Activated naive CD8-positive, alpha-beta T cell treated with anti-CD3 and anti-CD28 coated beads for 36 hours (primary cell): Measurements from ENCODE around the gene RPL7A. TPM values are rescaled to one million over a fixed set of nuclear protein-coding genes. Genes with fewer than 3 reads are reported as not detected.
A peak's percentile ranks its signal among the peaks of the same experiment; 100 is the strongest.

Experiments used
- DNase-seq: peaks from one replicate; pipeline ENCODE4 v3.0.0; 2021
- H3K27ac Mint-ChIP-seq: one replicate; pipeline ENCODE4 v1.8.0; 2022; ENCODE audit warnings: mild to moderate bottlenecking, moderate library complexity, mixed read lengths
- H3K27me3 Mint-ChIP-seq: one replicate; pipeline ENCODE4 v1.8.0; 2022; ENCODE audit warnings: mild to moderate bottlenecking, mixed read lengths
- H3K36me3 Mint-ChIP-seq: one replicate; pipeline ENCODE4 v1.8.0; 2021; ENCODE audit warnings: mild to moderate bottlenecking, mixed read lengths
- H3K4me1 Mint-ChIP-seq: one replicate; pipeline ENCODE4 v1.8.0; 2021; ENCODE audit warnings: mixed read lengths
- H3K4me3 Mint-ChIP-seq: one replicate; pipeline ENCODE4 v1.8.0; 2022; ENCODE audit warnings: mild to moderate bottlenecking, moderate library complexity, mixed read lengths
- H3K9me3 Mint-ChIP-seq: one replicate; pipeline ENCODE4 v1.8.0; 2022; ENCODE audit warnings: mixed read lengths
- total RNA-seq, 2 experiments: library from RNA; stranded (reverse); gene quantifications; one replicate each; pipeline ENCODE4 v1.2.3, GENCODE V29; 2021

Gene RPL7A
- total RNA-seq, 2 experiments from 2014 or later: 3,142 to 3,195 TPM

DNA sequence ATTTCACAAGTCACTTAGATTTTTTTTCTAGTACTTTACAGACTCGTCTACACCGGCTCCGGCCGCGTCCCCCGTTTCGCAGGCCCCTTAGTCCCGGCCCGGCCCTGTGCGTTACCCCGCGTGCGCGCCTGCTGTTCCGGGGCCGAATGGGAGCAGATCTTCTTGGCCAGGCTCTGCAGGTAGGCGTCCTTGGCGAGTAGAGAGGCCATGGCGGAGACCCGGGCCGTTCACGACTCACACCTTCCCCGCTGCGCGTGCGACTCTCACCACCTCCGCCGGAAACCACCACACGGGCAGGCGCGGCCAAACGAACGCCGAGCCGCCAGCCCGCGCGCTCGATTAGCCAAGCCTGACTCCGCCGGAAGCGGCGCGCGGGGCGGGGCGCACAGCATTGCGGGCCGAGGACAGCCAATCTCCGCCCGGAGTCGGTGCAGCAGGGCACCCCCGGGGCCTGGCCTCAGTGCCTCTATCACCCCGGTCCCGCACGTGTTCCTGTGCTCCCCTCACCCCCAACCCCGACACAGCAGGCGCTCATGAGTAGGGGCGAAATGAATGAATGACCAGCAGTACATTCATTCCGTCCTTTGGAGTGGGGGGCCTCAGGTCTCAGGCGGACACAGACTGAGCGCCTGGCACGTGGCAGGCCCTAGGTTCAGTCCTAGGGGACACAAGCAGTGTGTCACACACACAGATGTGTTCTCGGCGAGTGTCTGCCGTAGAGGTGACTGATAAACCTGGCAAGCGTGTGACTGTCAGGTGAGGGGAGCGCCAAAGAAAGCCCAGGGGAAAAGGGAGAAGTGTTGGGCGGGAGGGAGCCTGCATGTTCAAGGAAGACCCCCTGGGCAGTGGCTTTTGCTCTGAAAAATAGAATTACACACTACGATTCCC is 11.8 kb upstream of the RPL7A start, which contains the start of gene SURF6:
SURF6 (minus strand) TSS at position 265 of the 888 bp plus-strand sequence; CDS start at position 209, 56 bp downstream.
- DNase-seq: peak; percentile 98
- Mint-ChIP-seq H3K9me3 (no peaks in the 10 kb centered on the region), H3K4me1 (peaks cover 37% of the 10 kb centered on the region), H3K36me3 (peaks cover 65% of the 10 kb centered on the region), H3K27ac (peak within 1 kb of the TSS; percentile 94), H3K4me3 (peak within 1 kb of the TSS; percentile 98), H3K27me3 (no peaks in the 10 kb centered on the region)

DNA sequence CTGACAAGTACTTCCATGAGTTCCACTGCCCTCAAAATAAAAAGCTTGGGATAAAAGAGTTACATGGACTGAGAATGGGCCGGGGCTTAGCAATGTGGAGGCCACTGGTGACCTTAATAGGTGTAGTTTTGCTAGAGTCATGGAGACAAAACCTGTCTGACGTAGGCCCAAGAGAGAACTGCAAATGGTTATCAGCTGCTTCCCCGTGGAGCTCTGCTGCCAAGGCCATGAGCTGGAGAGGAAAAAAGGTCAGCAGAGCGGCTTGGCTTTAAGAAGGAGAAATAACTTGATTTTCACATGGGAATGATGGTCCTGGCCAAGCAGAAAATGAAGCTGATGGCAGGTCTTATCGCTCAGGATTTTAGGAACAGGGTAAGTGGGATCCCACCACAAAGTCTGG is 8.4 kb upstream of the RPL7A start:
- H3K4me1 Mint-ChIP-seq: peaks cover 28% of the 10 kb centered on the region
- DNase-seq: no peak
- H3K36me3 Mint-ChIP-seq: peaks cover 57% of the 10 kb centered on the region
- no peak overlapping the region for H3K4me3 Mint-ChIP-seq
- no peaks in the 10 kb centered on the region for H3K9me3 Mint-ChIP-seq
- H3K27me3 Mint-ChIP-seq: no peaks in the 10 kb centered on the region
- H3K27ac Mint-ChIP-seq: peak overlapping the region; percentile 82

DNA sequence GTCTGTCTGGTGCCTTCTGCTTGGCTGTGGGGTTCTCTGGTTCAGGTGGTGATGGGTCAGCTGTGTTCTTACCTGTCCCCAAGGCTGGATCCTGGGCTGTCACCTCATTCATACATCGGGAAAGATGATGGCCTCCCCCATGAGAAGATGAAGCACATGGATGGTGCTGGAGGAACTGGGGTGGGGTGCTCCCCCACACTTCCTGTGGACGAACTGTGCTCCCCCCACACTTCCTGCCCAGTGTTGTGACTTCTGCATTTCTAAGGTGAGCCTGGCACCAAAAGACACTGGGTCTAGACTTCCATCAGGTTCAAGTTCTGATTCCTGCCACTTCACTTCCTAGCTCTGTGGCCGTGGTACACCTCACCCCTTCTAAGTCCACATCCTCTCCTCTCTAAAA is 7.8 kb upstream of the RPL7A start:
- Mint-ChIP-seq H3K4me1 (peaks cover 28% of the 10 kb centered on the region), H3K27ac (peak overlapping the region; percentile 82), H3K9me3 (no peaks in the 10 kb centered on the region), H3K27me3 (no peaks in the 10 kb centered on the region), H3K36me3 (peaks cover 57% of the 10 kb centered on the region), H3K4me3 (no peak overlapping the region)
- DNase-seq: no peak

DNA sequence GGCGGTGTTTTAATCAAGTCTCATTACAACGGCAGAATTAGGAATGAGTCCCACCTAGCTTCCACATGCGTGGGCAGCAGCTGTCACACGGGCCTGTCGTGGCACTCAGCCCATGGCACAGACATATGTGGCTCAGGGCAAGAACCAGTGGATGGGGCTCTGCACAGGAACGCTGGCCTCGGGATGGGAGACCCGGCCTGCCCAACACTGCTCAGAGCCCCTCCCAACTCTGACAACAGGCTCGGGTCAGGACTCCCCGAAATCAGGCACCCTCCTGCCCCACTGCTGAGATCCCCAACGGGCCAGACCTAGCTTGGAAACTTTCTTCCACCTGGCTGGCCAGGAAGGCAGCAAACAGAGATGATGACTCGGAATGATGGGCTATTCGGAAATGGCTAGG is 7.1 kb upstream of the RPL7A start:
- Mint-ChIP-seq H3K27ac (peak overlapping the region; percentile 82), H3K36me3 (peaks cover 52% of the 10 kb centered on the region), H3K4me3 (no peak overlapping the region), H3K27me3 (no peaks in the 10 kb centered on the region), H3K4me1 (peaks cover 31% of the 10 kb centered on the region), H3K9me3 (no peaks in the 10 kb centered on the region)
- no peak for DNase-seq

DNA sequence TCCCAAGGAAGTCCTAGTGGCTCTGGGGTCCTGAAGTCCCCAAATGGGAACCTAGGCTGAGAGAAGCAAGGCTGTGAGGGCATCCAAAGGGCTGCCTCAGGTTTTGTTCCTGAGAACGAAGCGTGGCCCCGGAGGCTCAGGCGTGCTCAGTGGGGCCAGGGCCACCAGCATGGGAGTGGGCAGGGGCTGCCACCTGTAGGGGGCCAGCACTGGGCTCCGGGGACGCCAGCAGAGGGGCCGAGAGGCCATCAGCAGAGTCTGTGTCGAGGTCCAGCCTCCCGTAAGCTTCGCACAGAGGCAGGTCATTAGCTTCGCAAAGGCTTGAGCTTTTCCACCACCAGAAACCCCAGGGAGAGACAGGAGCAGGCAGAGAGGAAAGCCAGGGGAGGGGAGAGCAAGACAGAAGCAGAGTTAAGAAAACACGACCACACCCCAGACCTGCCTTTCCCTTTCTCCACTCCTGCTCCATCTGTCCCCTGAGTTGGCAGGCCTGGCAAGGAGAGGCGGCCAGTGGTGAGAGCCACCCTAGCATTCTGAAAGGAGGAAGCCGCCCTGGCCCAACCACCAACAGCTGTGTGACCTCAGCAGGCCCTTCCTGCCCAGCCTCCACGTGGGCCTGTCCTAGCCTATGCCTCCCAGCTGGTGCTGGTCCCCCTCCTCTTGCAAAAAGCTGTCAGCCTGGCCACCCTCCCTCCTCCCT is 6.5 kb upstream of the RPL7A start:
- H3K4me1 Mint-ChIP-seq: peaks cover 33% of the 10 kb centered on the region

DNA sequence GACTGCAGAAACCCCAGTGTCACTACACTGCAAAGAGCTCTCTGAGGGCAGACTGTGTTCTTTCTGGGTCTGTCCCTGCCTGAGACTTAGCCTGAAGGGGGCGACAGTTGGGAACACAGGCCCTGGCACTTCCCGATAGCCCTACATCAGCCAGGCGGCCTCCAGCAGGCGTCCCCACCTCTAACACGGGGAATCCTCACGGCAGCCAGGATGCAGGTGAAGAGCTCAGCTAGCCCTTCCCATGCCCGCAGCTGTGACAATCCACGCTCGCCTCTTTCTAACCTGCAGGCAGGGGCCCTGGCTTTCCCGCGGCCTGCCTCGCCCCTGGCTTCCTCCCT is 6.0 kb upstream of the RPL7A start:
- no peak for DNase-seq
- peaks cover 38% of the 10 kb centered on the region for H3K4me1 Mint-ChIP-seq
- H3K36me3 Mint-ChIP-seq: peaks cover 51% of the 10 kb centered on the region
- no peaks in the 10 kb centered on the region for H3K27me3 Mint-ChIP-seq
- no peak overlapping the region for H3K4me3 Mint-ChIP-seq
- no peak overlapping the region for H3K27ac Mint-ChIP-seq
- no peaks in the 10 kb centered on the region for H3K9me3 Mint-ChIP-seq

More for the DNA sequence above, 6.5 kb upstream of the RPL7A start:
- Mint-ChIP-seq H3K9me3 (no peaks in the 10 kb centered on the region), H3K4me3 (no peak overlapping the region), H3K27ac (no peak overlapping the region), H3K27me3 (no peaks in the 10 kb centered on the region), H3K36me3 (peaks cover 51% of the 10 kb centered on the region)
- no peak for DNase-seq

DNA sequence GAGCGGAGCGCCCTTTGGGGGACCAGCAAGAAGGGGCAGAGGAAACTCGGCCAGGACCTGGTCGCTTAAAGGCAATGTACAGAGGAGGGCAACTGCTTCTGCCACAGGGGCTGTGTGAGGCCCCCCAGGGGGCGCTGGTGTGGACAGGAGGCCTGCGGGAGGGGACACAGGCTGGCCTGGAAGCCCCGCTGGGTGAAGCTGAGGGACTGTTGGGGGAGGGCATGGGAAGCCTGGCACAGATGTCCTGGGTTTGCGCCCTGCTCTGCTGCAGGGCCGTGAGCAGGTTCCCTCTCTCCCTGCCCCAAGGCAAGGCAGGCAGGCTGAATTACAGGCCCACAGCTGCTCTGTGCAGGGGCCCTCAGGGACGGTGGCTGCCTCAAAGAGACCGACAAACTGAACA is 5.4 kb upstream of the RPL7A start:
- no peak overlapping the region for H3K27ac Mint-ChIP-seq
- H3K36me3 Mint-ChIP-seq: peaks cover 53% of the 10 kb centered on the region
- no peaks in the 10 kb centered on the region for H3K27me3 Mint-ChIP-seq
- DNase-seq: no peak
- H3K4me3 Mint-ChIP-seq: no peak overlapping the region
- peaks cover 38% of the 10 kb centered on the region for H3K4me1 Mint-ChIP-seq
- H3K9me3 Mint-ChIP-seq: no peaks in the 10 kb centered on the region

DNA sequence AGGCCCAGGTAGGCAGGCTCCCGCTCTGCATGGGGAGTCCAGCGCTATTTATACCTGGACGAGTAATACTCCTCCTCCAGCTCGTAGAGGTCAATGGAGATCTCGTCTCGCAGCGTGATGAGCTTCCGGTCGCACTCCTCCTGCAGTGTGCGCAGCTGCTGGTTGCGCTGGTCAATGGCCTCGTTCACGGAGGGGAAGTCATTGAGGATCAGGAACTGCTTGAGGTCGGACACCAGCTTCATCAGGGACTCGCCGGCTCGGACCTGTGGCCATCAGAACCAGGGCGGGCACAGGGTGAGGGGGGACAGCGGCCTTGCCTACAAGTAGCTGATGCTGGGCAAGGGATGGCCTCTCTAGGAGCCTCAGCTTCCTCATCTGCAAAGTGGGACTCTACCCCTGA is 3.9 kb upstream of the RPL7A start:
- no peak for DNase-seq
- Mint-ChIP-seq H3K27ac (no peak overlapping the region), H3K27me3 (peaks cover 4% of the 10 kb centered on the region), H3K4me1 (peaks cover 37% of the 10 kb centered on the region), H3K4me3 (no peak overlapping the region), H3K9me3 (no peaks in the 10 kb centered on the region), H3K36me3 (peaks cover 59% of the 10 kb centered on the region)

DNA sequence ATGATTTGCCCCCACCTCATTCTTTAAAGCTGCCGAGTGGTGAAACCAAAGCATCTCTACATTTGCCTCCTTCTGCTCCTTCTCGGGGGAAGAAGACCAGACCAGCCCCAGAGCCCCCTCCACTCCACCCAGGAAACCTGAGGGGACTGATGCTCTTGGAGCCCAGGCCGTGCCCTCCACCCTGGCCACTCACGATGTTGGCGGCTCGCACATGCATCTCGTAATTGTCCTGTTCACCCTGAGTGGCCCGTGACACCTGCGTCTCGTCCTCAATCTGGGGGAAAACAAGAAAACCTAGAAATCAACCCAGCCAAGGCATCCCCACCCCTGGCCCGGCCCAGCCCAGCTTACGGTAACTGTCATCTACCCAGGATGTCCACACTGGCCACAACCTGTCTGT is 3.0 kb upstream of the RPL7A start:
- H3K4me1 Mint-ChIP-seq: peaks cover 40% of the 10 kb centered on the region
- H3K27ac Mint-ChIP-seq: no peak overlapping the region

DNA sequence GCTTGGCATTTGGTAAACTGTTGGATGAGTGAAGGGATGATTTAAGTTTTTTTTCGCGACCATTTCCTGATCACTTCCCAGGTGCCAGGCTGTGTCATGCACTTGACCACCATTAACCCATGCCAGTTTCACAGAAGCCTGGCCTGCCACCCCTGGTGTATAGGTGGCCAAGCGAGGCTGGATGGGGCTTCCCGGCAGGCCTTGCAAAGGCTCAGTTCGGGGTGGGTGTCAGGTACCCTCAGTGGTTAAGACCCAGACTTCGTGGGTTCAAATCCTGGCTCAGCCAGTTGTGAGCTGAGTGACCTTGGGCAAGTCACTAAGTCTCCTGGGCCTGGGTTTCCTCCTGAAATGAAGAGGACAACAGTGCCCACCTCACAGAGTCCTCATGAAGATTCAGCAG is 2.4 kb upstream of the RPL7A start:
- Mint-ChIP-seq H3K27ac (no peak overlapping the region), H3K9me3 (no peaks in the 10 kb centered on the region), H3K27me3 (peaks cover 4% of the 10 kb centered on the region), H3K36me3 (peaks cover 59% of the 10 kb centered on the region), H3K4me1 (peaks cover 39% of the 10 kb centered on the region), H3K4me3 (no peak overlapping the region)
- DNase-seq: no peak

More for the DNA sequence above, 3.0 kb upstream of the RPL7A start:
- H3K36me3 Mint-ChIP-seq: peaks cover 59% of the 10 kb centered on the region
- no peaks in the 10 kb centered on the region for H3K9me3 Mint-ChIP-seq
- no peak for DNase-seq
- peaks cover 4% of the 10 kb centered on the region for H3K27me3 Mint-ChIP-seq
- no peak overlapping the region for H3K4me3 Mint-ChIP-seq

DNA sequence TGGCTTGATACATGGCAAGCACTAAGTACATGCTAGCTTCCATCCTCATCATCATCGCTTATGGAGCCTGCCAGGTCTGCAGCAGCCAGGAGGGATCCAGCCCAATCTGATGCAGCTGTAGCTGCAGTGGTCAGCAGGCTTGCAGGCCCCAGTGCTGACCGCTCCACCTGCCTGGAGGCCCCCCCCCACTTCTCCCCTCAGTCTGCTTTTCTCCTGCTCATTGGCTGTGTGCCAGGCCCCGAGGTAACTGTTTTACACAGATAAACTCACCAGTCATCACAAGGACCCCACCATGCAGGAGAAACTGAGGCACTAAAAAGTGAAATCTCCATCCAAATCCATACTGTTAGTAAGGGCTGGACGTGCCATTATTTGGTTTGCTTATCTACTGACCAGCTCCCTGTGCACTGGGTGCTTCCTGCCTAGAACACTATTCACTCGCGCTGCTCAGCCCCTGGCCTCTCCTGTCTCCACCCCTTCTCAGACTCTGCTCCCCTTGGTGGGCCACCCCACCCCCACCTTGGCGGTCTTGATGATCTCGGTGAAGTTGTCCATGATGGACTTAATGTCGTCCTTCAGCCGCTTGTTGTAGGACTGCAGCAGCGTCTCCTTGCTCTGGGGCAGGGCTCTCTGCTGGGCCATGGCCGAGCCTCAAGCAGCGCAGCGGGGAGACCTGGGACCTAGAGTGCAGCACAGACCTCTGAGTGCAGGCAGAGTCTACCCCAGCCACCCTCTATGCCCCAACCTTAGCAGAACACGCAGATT is 1.8 kb upstream of the RPL7A start:
- Mint-ChIP-seq H3K4me3 (peak overlapping the region; percentile 100), H3K27ac (peak overlapping the region; percentile 95), H3K27me3 (peaks cover 4% of the 10 kb centered on the region), H3K4me1 (peaks cover 35% of the 10 kb centered on the region), H3K36me3 (peaks cover 57% of the 10 kb centered on the region), H3K9me3 (no peaks in the 10 kb centered on the region)
- DNase-seq: no peak

DNA sequence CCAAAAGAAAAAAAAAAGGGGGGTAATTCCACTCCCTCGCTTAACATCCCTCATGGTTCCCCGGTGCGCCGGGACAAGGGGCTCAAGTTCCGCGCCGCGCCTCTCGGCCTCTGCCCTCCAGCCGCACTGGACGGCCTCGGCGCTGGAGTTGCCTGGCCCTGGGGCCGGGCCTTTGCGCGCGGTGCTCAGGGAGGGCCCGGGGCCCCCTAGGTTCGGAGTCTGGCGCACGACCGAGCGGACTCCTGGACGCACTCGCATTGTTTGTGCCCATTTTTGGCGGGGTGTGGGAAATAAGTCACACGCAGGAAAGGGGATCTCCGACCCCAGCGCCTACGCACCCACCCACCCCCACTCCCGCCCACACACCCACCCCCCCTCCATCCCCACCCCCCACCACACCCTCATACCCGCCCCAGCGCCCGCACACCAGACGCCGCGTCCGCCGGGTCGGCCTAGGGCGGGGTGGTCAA is 468 bp upstream of the RPL7A start:
- Mint-ChIP-seq H3K27me3 (peaks cover 4% of the 10 kb centered on the region), H3K36me3 (peaks cover 62% of the 10 kb centered on the region), H3K27ac (peak overlapping the region; percentile 99), H3K4me3 (peak overlapping the region; percentile 100), H3K4me1 (peaks cover 40% of the 10 kb centered on the region), H3K9me3 (no peaks in the 10 kb centered on the region)
- DNase-seq: peak; percentile 57

DNA sequence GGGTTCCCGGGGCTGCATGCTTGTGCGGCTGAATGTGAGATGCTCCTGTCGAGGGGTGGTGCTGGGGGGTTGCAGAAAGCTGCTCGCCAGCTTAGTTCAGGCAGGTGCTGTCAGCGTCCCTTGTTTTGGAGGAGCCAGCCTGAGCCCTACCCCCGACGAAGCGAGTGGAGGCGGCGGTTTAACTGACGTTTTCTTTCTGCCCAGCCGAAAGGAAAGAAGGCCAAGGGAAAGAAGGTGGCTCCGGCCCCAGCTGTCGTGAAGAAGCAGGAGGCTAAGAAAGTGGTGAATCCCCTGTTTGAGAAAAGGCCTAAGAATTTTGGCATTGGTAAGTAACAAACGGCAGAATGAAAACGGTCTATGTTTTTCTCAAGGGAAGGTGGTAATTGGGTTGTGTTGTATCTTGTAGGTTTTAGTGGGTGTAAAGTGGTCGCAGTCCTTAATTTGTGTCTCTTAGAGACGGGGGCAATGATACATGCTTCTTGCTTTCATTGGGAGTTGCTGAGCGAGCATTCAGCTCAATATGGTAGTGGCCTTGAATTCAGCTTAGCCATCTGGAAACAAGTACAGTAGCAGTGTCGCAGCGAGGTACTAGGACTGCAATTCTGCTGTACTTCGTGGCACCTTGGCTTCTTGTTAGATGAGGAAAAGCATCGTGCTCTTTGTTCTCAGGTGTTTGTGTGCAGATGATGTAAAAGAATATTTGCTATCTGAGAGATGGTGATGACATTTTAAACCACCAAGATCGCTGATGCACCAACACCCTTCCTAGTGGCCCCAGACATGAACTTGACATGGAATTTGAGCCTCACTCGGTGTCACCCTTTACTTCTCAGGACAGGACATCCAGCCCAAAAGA is 928 bp downstream of the RPL7A start:
- Mint-ChIP-seq H3K36me3 (peaks cover 67% of the 10 kb centered on the region), H3K9me3 (no peaks in the 10 kb centered on the region), H3K4me1 (peaks cover 44% of the 10 kb centered on the region), H3K27me3 (peaks cover 4% of the 10 kb centered on the region), H3K27ac (peak overlapping the region; percentile 99), H3K4me3 (peak overlapping the region; percentile 100)
- DNase-seq: no peak

DNA sequence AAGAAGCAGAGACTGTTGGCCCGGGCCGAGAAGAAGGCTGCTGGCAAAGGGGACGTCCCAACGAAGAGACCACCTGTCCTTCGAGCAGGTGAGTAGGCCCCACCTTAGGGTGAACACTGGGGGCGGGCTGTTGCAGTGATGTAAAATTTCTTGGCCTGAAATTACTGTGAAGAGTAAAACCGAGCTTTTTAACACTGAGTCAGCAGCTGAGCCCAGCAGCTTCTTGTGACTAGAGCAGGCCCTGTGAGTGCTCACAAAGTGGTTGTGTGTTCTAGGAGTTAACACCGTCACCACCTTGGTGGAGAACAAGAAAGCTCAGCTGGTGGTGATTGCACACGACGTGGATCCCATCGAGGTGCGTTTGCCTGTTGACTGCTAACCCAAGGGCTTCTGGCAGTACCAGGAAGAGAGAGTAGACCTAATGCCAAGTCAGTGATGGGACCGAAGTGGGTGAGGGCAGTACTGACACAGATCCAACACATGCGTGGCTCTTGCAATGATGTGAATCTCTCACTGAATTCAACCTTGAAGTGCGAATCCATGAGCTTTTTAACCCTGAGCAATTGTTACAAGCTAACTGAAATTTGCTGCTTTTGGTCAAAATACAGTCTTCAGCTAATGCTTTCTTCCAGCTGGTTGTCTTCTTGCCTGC is 2.1 kb downstream of the RPL7A start:
- Mint-ChIP-seq H3K27me3 (peaks cover 4% of the 10 kb centered on the region), H3K36me3 (peaks cover 61% of the 10 kb centered on the region), H3K4me3 (peak overlapping the region; percentile 100), H3K4me1 (peaks cover 50% of the 10 kb centered on the region), H3K9me3 (no peaks in the 10 kb centered on the region), H3K27ac (peak overlapping the region; percentile 99)
- no peak for DNase-seq
